ENCODE data around the gene SDS.

SDS gene

GRCh38 chr12:113348849-113349536 is 54.7 kb downstream of the SDS start:
- DNase-seq (ENCODE audit: low read depth in 2 of 2): no peak

GRCh38 chr12:113347892-113348291 is 55.8 kb downstream of the SDS start:
- no peak for DNase-seq (ENCODE audit: low read depth in 2 of 2)

- no peak for DNase-seq (ENCODE audit: low read depth in 2 of 2)
These were observed 56.6 kb downstream of the SDS start for GRCh38 chr12:113347107-113347506.

- DNase-seq (ENCODE audit: low read depth in 2 of 2): no peak
These were observed 57.3 kb downstream of the SDS start for GRCh38 chr12:113346353-113346752.

GRCh38 chr12:113345318-113345717 is 58.4 kb downstream of the SDS start:
- DNase-seq (ENCODE audit: low read depth in 2 of 2): no peak

Measured in stimulated activated CD8-positive, alpha-beta memory T cell treated with anti-CD3 and anti-CD28 coated beads, Interleukin-15, amount 100 ng/mL, for 4 hours (primary cell).